Mucosa of rectum (tissue), 2 donors: Measurements from ENCODE around the gene MRTFA.

Experiments used
- H3K27ac ChIP-seq, 2 donors: one replicate each; pipeline ENCODE4 v1.7.0; 2013; ENCODE audit warnings: inconsistent platforms in 2 of 2, low read depth in 2 of 2, low read length in 2 of 2
- H3K27me3 ChIP-seq, 2 donors: one replicate each; pipeline ENCODE4 v1.7.0; 2013; ENCODE audit warnings: low read length in 2 of 2; ENCODE audit not compliant: control insufficient read depth in 2 of 2, insufficient read depth in 2 of 2
- H3K36me3 ChIP-seq, 2 donors: one replicate each; pipeline ENCODE4 v1.7.0; 2013; ENCODE audit warnings: low read length in 2 of 2; ENCODE audit not compliant: control insufficient read depth in 2 of 2, insufficient read depth in 2 of 2
- H3K4me1 ChIP-seq, 2 donors: one replicate each; pipeline ENCODE4 v1.7.0; 2013; ENCODE audit warnings: low read length in 2 of 2, mild to moderate bottlenecking in 1 of 2; ENCODE audit not compliant: control insufficient read depth in 2 of 2, insufficient read depth in 2 of 2
- H3K4me3 ChIP-seq, 2 donors: one replicate each; pipeline ENCODE4 v1.7.0; 2013; ENCODE audit warnings: low read length in 2 of 2
- H3K9ac ChIP-seq, 2 donors: one replicate each; pipeline ENCODE4 v1.7.0; 2013; ENCODE audit warnings: low read length in 2 of 2, low read depth in 1 of 2, mild to moderate bottlenecking in 1 of 2
- H3K9me3 ChIP-seq, 2 donors: one replicate each; pipeline ENCODE4 v1.7.0; 2013; ENCODE audit warnings: low read length in 2 of 2; ENCODE audit not compliant: control insufficient read depth in 2 of 2
- donor health status: healthy.
- donor health status: Normal muscosa, but diverticular disease.

The MRTFA gene

GRCh38 chr22:40405178-40406062 is 231.1 kb downstream of the MRTFA start:
- Histone ChIP-seq H3K9ac (no peak overlapping the region), H3K4me1 (peaks cover 0 to 7% of the 10 kb centered on the region in 2 donors), H3K36me3 (peaks cover 60 to 83% of the 10 kb centered on the region in 2 donors), H3K27me3 (no peaks in the 10 kb centered on the region), H3K27ac (no peak overlapping the region), H3K4me3 (no peak overlapping the region), H3K9me3 (no peaks in the 10 kb centered on the region)

GRCh38 chr22:40404251-40405177 is 232.0 kb downstream of the MRTFA start:
- no peaks in the 10 kb centered on the region for H3K9me3 ChIP-seq
- no peak overlapping the region for H3K27ac ChIP-seq
- peaks cover 51 to 74% of the 10 kb centered on the region in 2 donors for H3K36me3 ChIP-seq
- peaks cover 4 to 10% of the 10 kb centered on the region in 2 donors for H3K4me1 ChIP-seq
- no peak overlapping the region for H3K9ac ChIP-seq
- H3K27me3 ChIP-seq: no peaks in the 10 kb centered on the region
- H3K4me3 ChIP-seq: no peak overlapping the region

- Histone ChIP-seq H3K4me1 (peaks cover 5 to 10% of the 10 kb centered on the region in 2 donors), H3K36me3 (peaks cover 44 to 69% of the 10 kb centered on the region in 2 donors), H3K9me3 (no peaks in the 10 kb centered on the region), H3K9ac (no peak overlapping the region), H3K4me3 (no peak overlapping the region), H3K27ac (no peak overlapping the region), H3K27me3 (no peaks in the 10 kb centered on the region)
These were observed 232.9 kb downstream of the MRTFA start for GRCh38 chr22:40403651-40404050.

GRCh38 chr22:40403141-40403540 is 233.4 kb downstream of the MRTFA start:
- Histone ChIP-seq H3K27me3 (no peaks in the 10 kb centered on the region), H3K36me3 (peaks cover 43 to 65% of the 10 kb centered on the region in 2 donors), H3K9me3 (no peaks in the 10 kb centered on the region), H3K9ac (no peak overlapping the region), H3K4me1 (peaks cover 5 to 10% of the 10 kb centered on the region in 2 donors), H3K4me3 (no peak overlapping the region), H3K27ac (no peak overlapping the region)

- Histone ChIP-seq H3K9me3 (no peaks in the 10 kb centered on the region), H3K4me1 (peaks cover 10% of the 10 kb centered on the region in 2 donors), H3K27ac (no peak overlapping the region), H3K27me3 (no peaks in the 10 kb centered on the region), H3K9ac (no peak overlapping the region), H3K36me3 (peaks cover 32 to 54% of the 10 kb centered on the region in 2 donors), H3K4me3 (no peak overlapping the region)
These were observed 234.5 kb downstream of the MRTFA start for GRCh38 chr22:40401981-40402406.

GRCh38 chr22:40401532-40401931 is 235.0 kb downstream of the MRTFA start:
- no peaks in the 10 kb centered on the region for H3K9me3 ChIP-seq
- peaks cover 27 to 50% of the 10 kb centered on the region in 2 donors for H3K36me3 ChIP-seq
- no peaks in the 10 kb centered on the region for H3K27me3 ChIP-seq
- H3K4me3 ChIP-seq: no peak overlapping the region
- H3K27ac ChIP-seq: peak overlapping the region in 1 of 2 donors; percentile 32
- H3K4me1 ChIP-seq: peaks cover 12 to 13% of the 10 kb centered on the region in 2 donors
- H3K9ac ChIP-seq: peak overlapping the region in 1 of 2 donors; percentile 6

- Histone ChIP-seq H3K4me1 (peaks cover 17 to 23% of the 10 kb centered on the region in 2 donors), H3K9ac (no peak overlapping the region), H3K9me3 (no peaks in the 10 kb centered on the region), H3K27me3 (no peaks in the 10 kb centered on the region), H3K4me3 (no peak overlapping the region), H3K36me3 (peaks cover 13 to 39% of the 10 kb centered on the region in 2 donors), H3K27ac (no peak overlapping the region)
These were observed 236.4 kb downstream of the MRTFA start for GRCh38 chr22:40400159-40400558.

- H3K27ac ChIP-seq: peak overlapping the region in 1 of 2 donors; percentile 43
- peaks cover 13 to 36% of the 10 kb centered on the region in 2 donors for H3K36me3 ChIP-seq
- H3K9me3 ChIP-seq: no peaks in the 10 kb centered on the region
- no peak overlapping the region for H3K4me3 ChIP-seq
- peaks cover 17 to 23% of the 10 kb centered on the region in 2 donors for H3K4me1 ChIP-seq
- H3K9ac ChIP-seq: no peak overlapping the region
- H3K27me3 ChIP-seq: no peaks in the 10 kb centered on the region
These were observed 236.9 kb downstream of the MRTFA start for GRCh38 chr22:40399621-40400020.

- Histone ChIP-seq H3K27ac (peak overlapping the region; percentile 53 to 80), H3K4me1 (peaks cover 17 to 23% of the 10 kb centered on the region in 2 donors), H3K4me3 (no peak overlapping the region), H3K27me3 (no peaks in the 10 kb centered on the region), H3K9ac (no peak overlapping the region), H3K9me3 (no peaks in the 10 kb centered on the region), H3K36me3 (peaks cover 8 to 18% of the 10 kb centered on the region in 2 donors)
These were observed 239.1 kb downstream of the MRTFA start for GRCh38 chr22:40397396-40397795.
